GM12878 (cell line): ENCODE data around the gene COL4A1. TPM values are rescaled to one million over a fixed set of nuclear protein-coding genes. Genes with fewer than 3 reads are reported as not detected.

Experiments
- ATAC-seq: fragments of 200-7000 bp; cut with Tn5 transposase; 3 replicates; pipeline ENCODE4 v1.9.1; 2020; ENCODE audit warnings: mild to moderate bottlenecking, moderate library complexity
- BruUV-seq: library from RNA; stranded (reverse); fragments of 400-500 nt; replicated peaks from 2 replicates; lab custom pipeline; 2021; lab: Mats Ljungman, UMichigan
- CTCF ChIA-PET: fragments of 300-600 bp; sonication (Branson Sonifier 250); formaldehyde crosslinking; extraction: SDS; loops from one replicate; lab custom pipeline; 2021; ENCODE audit warnings: inconsistent platforms; lab: Yijun Ruan, JAX
- POLR2A ChIA-PET: fragments of 350-600 bp; formaldehyde crosslinking; extraction: SDS; loops from one replicate; lab custom pipeline; 2021; ENCODE audit warnings: inconsistent platforms; lab: Charles Lee
- RAD21 ChIA-PET: fragments of 300-600 bp; sonication (Branson Sonifier 250); formaldehyde crosslinking; loops from one replicate; lab custom pipeline; 2023; ENCODE audit warnings: antibody characterized with exemption; ENCODE audit not compliant: unreplicated experiment; lab: Charles Lee
- SMC1A ChIA-PET: fragments of 300-600 bp; sonication (Branson Sonifier 250); formaldehyde crosslinking; loops from one replicate; lab custom pipeline; 2023; ENCODE audit not compliant: unreplicated experiment, uncharacterized antibody; lab: Charles Lee
- DNase-seq: peaks from one replicate; pipeline ENCODE4 v3.0.0-alpha.2; 2011; ENCODE audit warnings: low read depth, low spot score
- FAIRE-seq: peaks from 3 replicates; lab custom pipeline; 2011; peaks lifted over from hg19 to GRCh38; lab: Jason Lieb, UNC
- H2AFZ ChIP-seq: 2 replicates; pipeline ENCODE4 v1.6.0; 2011; ENCODE audit warnings: low read depth, low read length, control low read depth; ENCODE audit not compliant: control insufficient read depth
- H3K27ac ChIP-seq: 2 replicates; pipeline ENCODE4 v1.5.1; 2011; ENCODE audit warnings: control low read depth; ENCODE audit not compliant: control insufficient read depth, insufficient read depth
- H3K27me3 ChIP-seq, 2 experiments: replicated peaks in 1 of 2; 2 replicates each; pipeline versions ENCODE4 v1.6.0 to v1.6.1; 2011; ENCODE audit warnings: low read length in 1 of 2; ENCODE audit not compliant: control insufficient read depth in 2 of 2, insufficient read depth in 2 of 2
- H3K36me3 ChIP-seq, 2 experiments: 2 replicates each; pipeline ENCODE4 v1.5.1; 2011; ENCODE audit warnings: low read length in 1 of 2; ENCODE audit not compliant: control insufficient read depth in 2 of 2, insufficient read depth in 2 of 2
- H3K4me1 ChIP-seq: 2 replicates; pipeline ENCODE4 v1.6.1; 2011; ENCODE audit warnings: mild to moderate bottlenecking, low read length, moderate library complexity, mixed read lengths; ENCODE audit not compliant: control insufficient read depth, insufficient read depth
- H3K4me2 ChIP-seq: 2 replicates; pipeline ENCODE4 v1.6.0; 2011; ENCODE audit warnings: control low read depth; ENCODE audit not compliant: control insufficient read depth, insufficient read depth
- H3K4me3 ChIP-seq: fragments of 200-600 bp; sonication (generic); 2 replicates; pipeline ENCODE4 v1.5.1; 2016
- H3K79me2 ChIP-seq: 2 replicates; pipeline ENCODE4 v1.6.0; 2011; ENCODE audit warnings: low read length; ENCODE audit not compliant: control insufficient read depth, insufficient read depth
- H3K9ac ChIP-seq: 2 replicates; pipeline ENCODE4 v1.8.0; 2011; ENCODE audit warnings: low read length, control low read depth, mixed read lengths; ENCODE audit not compliant: control insufficient read depth, insufficient read depth
- H3K9me3 ChIP-seq: replicated peaks from 3 replicates; pipeline ENCODE4 v1.5.1; 2011; ENCODE audit warnings: mild to moderate bottlenecking, low read length; ENCODE audit not compliant: control insufficient read depth, insufficient read depth
- H4K20me1 ChIP-seq: 2 replicates; pipeline ENCODE4 v1.6.0; 2011; ENCODE audit not compliant: control insufficient read depth, insufficient read depth
- BHLHE40 ChIP-seq, 2 experiments: fragments of 450-650 bp in 1 of 2; IDR thresholded peaks; 2 replicates each; pipeline ENCODE4 v1.6.1; 2011 to 2017; ENCODE audit warnings: low read depth in 2 of 2, borderline replicate concordance in 1 of 2, improper control_type of control experiment in 1 of 2, low read length in 1 of 2, mild to moderate bottlenecking in 1 of 2
- CBX5 ChIP-seq: sonication (generic); IDR thresholded peaks from 2 replicates; pipeline ENCODE4 v1.6.1; 2016; ENCODE audit warnings: low read depth, moderate library complexity, mild to moderate bottlenecking, inconsistent platforms
- ESRRA ChIP-seq: IDR thresholded peaks from 2 replicates; pipeline ENCODE4 v1.6.1; 2012; ENCODE audit warnings: mild to moderate bottlenecking, low read length, improper control_type of control experiment
- GABPA ChIP-seq: IDR thresholded peaks from 2 replicates; pipeline ENCODE4 v1.6.1; 2014; ENCODE audit warnings: antibody characterized with exemption, low read depth, mild to moderate bottlenecking, inconsistent platforms
- NFYA ChIP-seq: IDR thresholded peaks from 2 replicates; pipeline ENCODE4 v1.6.1; 2011; ENCODE audit warnings: low read depth, mild to moderate bottlenecking, low read length, improper control_type of control experiment, borderline replicate concordance
- NKRF ChIP-seq: fragments of 450-650 bp; conservative IDR thresholded peaks from 2 replicates; pipeline ENCODE4 v1.6.1; 2017; ENCODE audit warnings: mild to moderate bottlenecking, moderate library complexity
- SKIL ChIP-seq: fragments of 450-650 bp; IDR thresholded peaks from 2 replicates; pipeline ENCODE4 v1.6.1; 2017; ENCODE audit warnings: mild to moderate bottlenecking, low read depth, inconsistent platforms; ENCODE audit not compliant: poor library complexity, severe bottlenecking
- SMAD5 ChIP-seq: IDR thresholded peaks from 2 replicates; pipeline ENCODE4 v1.6.1; 2016; ENCODE audit warnings: antibody characterized with exemption, low read depth
- TAF1 ChIP-seq: IDR thresholded peaks from 2 replicates; pipeline ENCODE4 v1.6.1; 2011; ENCODE audit warnings: mild to moderate bottlenecking, low read depth, low read length, borderline replicate concordance
- WGBS: methylation state at CpG from one replicate; pipeline ENCODE4 v1.1.6; 2016; ENCODE audit warnings: low lambda C conversion rate; ENCODE audit not compliant: insufficient replicate concordance, insufficient coverage; ENCODE audit errors: missing lambda C conversion rate; 5-methylcytosine and 5-hydroxymethylcytosine counted together
- in situ Hi-C: fragments of 300-500 bp; cut with MboI; formaldehyde crosslinking; loops from 9 replicates; pipeline ENCODE4 v1.14.3; 2018; ENCODE audit warnings: mixed read lengths
- intact Hi-C: fragments of 100-400 bp; cut with micrococcal nuclease; formaldehyde crosslinking; loops from one replicate; pipeline ENCODE4 v1.14.2; 2022; ENCODE audit not compliant: unreplicated experiment
- polyA plus RNA-seq, 11 experiments: library from polyadenylated mRNA; depleted of rRNA in 4 of 11; unstranded in 6 of 11; stranded (reverse) in 5 of 11; fragments of >200 nt; fragmentation: Nextera tagmentation in 4 of 11; fragmentation: Illumina TruSeq in 1 of 11; extraction: Ambion mirVana in 4 of 11; extraction: Trizol in 1 of 11; gene quantifications; 1 replicate in 1 of 11; 2 replicates in 10 of 11; pipeline versions ENCODE4 v1.2.1 to v1.2.3, GENCODE V29; 2011 to 2016; ENCODE audit warnings: inconsistent platforms in 2 of 11, missing spikeins in 2 of 11, low read depth in 1 of 11
- total RNA-seq, 4 experiments: library from RNA; depleted of rRNA in 3 of 4; stranded (reverse); fragments of >200 nt in 3 of 4; fragmentation: Illumina TruSeq in 1 of 4; extraction: Trizol in 1 of 4; gene quantifications; 2 replicates each; pipeline versions ENCODE4 v1.2.1 to v1.2.3, GENCODE V29; 2013 to 2021
- TF ChIP-seq, protein P1 (sequence below): IDR thresholded peaks from 2 replicates; pipeline ENCODE4 v1.6.1; 2012; ENCODE audit warnings: low read length, inconsistent platforms

Gene COL4A1
- total and polyA plus RNA-seq, 10 of the 15 experiments (the other 5 are each of a cell fraction or from before 2014, with no cell fraction given) = 0.07 to 0.31 (median 0.13) TPM; not detected in 6

DNA sequence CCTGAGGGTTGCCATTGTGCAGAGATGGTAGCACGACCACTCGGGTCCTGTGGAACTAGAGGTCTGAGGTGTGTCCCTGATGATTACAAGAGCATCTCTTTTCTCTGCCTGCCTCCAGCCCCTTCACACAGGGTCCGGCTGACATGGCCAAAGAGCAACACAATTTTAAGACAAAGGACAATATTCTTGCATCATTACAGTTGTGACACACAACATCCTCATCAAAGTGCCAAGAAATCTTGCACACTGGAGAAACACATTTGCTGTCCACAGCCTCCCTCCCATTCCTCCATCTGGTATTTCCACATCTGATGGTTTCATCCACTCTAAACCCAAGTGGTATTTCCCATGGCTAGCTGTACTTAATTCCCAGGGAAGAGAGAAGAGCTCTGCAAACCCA is 12.8 kb downstream of the COL4A1 start:
- Histone ChIP-seq H3K4me1 (no peaks in the 10 kb centered on the region), H2AFZ (no peak overlapping the region), H3K27ac (no peak overlapping the region), H3K27me3 (peaks cover 3 to 7% of the 10 kb centered on the region in 2 experiments; a peak in 3 of 4 replicates), H3K9me3 (no peaks in the 10 kb centered on the region), H3K4me2 (no peak overlapping the region), H3K79me2 (no peaks in the 10 kb centered on the region), H3K36me3 (no peaks in the 10 kb centered on the region), H3K9ac (no peak overlapping the region), H3K4me3 (no peak overlapping the region), H4K20me1 (no peaks in the 10 kb centered on the region)
- no peak for TF ChIP-seq CBX5
- ATAC-seq = no peak
- no TSS peak for BruUV-seq
- in situ Hi-C loops (no loop called here), intact Hi-C loops (no loop called here)
- ChIA-PET SMC1A (no interaction called here), RAD21 (no interaction called here), CTCF (no interaction called here), POLR2A (no interaction called here)
- no peak for FAIRE-seq
- DNase-seq = no peak
- WGBS = 3% methylated on average over 3 of the region's 3 CpGs

GRCh38 chr13:110293649-110294048 is 13.3 kb downstream of the COL4A1 start:
- intact Hi-C loops (no loop called here), in situ Hi-C loops (no loop called here)
- Histone ChIP-seq H3K27me3 (peaks cover 0 to 4% of the 10 kb centered on the region in 2 experiments; a peak in 3 of 4 replicates), H3K4me2 (no peak overlapping the region), H3K9me3 (no peaks in the 10 kb centered on the region), H3K9ac (no peak overlapping the region), H2AFZ (no peak overlapping the region), H3K79me2 (no peaks in the 10 kb centered on the region), H4K20me1 (no peaks in the 10 kb centered on the region), H3K27ac (no peak overlapping the region), H3K4me1 (no peaks in the 10 kb centered on the region), H3K36me3 (no peaks in the 10 kb centered on the region), H3K4me3 (no peak overlapping the region)
- ChIA-PET RAD21 (no interaction called here), POLR2A (no interaction called here), CTCF (no interaction called here), SMC1A (no interaction called here)
- ATAC-seq (no peak), FAIRE-seq (no peak), DNase-seq (no peak)
- BruUV-seq = no TSS peak
- 43% methylated on average over 3 of the region's 3 CpGs for WGBS
- TF ChIP-seq SMAD5 = no peak
- TF ChIP-seq BHLHE40 (IDR thresholded peaks at IDR 0.05; ENCODE audit: borderline replicate concordance in 1 of 2, low read depth in 2 of 2, low read length in 1 of 2) = no peak
- no peak for TF ChIP-seq NKRF
- TF ChIP-seq ESRRA = no peak
- no peak for TF ChIP-seq SKIL
- TF ChIP-seq NFYA = no peak
- no peak for TF ChIP-seq TAF1
- no peak for TF ChIP-seq GABPA
- TF ChIP-seq, protein P1, sequence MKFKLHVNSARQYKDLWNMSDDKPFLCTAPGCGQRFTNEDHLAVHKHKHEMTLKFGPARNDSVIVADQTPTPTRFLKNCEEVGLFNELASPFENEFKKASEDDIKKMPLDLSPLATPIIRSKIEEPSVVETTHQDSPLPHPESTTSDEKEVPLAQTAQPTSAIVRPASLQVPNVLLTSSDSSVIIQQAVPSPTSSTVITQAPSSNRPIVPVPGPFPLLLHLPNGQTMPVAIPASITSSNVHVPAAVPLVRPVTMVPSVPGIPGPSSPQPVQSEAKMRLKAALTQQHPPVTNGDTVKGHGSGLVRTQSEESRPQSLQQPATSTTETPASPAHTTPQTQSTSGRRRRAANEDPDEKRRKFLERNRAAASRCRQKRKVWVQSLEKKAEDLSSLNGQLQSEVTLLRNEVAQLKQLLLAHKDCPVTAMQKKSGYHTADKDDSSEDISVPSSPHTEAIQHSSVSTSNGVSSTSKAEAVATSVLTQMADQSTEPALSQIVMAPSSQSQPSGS = no peak
